ENCODE results near the gene MAOB. TPM values are rescaled to one million over a fixed set of nuclear protein-coding genes. Genes with fewer than 3 reads are reported as not detected.

MAOB gene
- total RNA-seq, 6 experiments from 2014 or later: 70.0 to 253 (median 122) TPM

GRCh38 chrX:43785930-43786591 is 96.2 kb downstream of the MAOB start:
- no peak overlapping the region for H3K4me3 ChIP-seq
- H3K4me1 ChIP-seq: no peaks in the 10 kb centered on the region
- intact Hi-C loops (cut with DNase I): no loop called here
- no peaks in the 10 kb centered on the region for H3K27me3 ChIP-seq
- ATAC-seq (no peak), DNase-seq (no peak)
- H3K27ac ChIP-seq: no peak overlapping the region
- no peaks in the 10 kb centered on the region for H3K9me3 ChIP-seq
- TF ChIP-seq POLR2A (IDR thresholded peaks at IDR 0.05) (no peak), CTCF (IDR thresholded peaks at IDR 0.05) (no peak)
- 75% methylated on average over 3 of the region's 5 CpGs for WGBS (ENCODE audit: insufficient coverage, low coverage, low lambda C conversion rate, missing lambda C conversion rate)
- peaks cover 0 to 7% (median 0%) of the 10 kb centered on the region in 4 donors for H3K36me3 ChIP-seq

- Histone ChIP-seq H3K4me1 (no peaks in the 10 kb centered on the region), H3K27ac (no peak overlapping the region), H3K36me3 (no peaks in the 10 kb centered on the region), H3K4me3 (no peak overlapping the region), H3K9me3 (no peaks in the 10 kb centered on the region), H3K27me3 (no peaks in the 10 kb centered on the region)
- no peak for DNase-seq
- no peak for ATAC-seq
- intact Hi-C loops (cut with DNase I): loop anchor here (10.0 kb wide), 3 partner anchors 193 to 403 kb away; no protein-coding TSS in a partner anchor
- WGBS (ENCODE audit: insufficient coverage, low coverage, low lambda C conversion rate, missing lambda C conversion rate): 54% methylated on average over 7 of the region's 7 CpGs
- no peak for TF ChIP-seq CTCF (IDR thresholded peaks at IDR 0.05)
- TF ChIP-seq POLR2A (IDR thresholded peaks at IDR 0.05): no peak
Observed at GRCh38 chrX:43758044-43758443, 124.2 kb downstream of the MAOB start.

GRCh38 chrX:43756076-43756475 is 126.2 kb downstream of the MAOB start:
- TF ChIP-seq POLR2A (IDR thresholded peaks at IDR 0.05) (no peak), CTCF (IDR thresholded peaks at IDR 0.05) (no peak)
- Histone ChIP-seq H3K36me3 (no peaks in the 10 kb centered on the region), H3K4me3 (no peak overlapping the region), H3K9me3 (no peaks in the 10 kb centered on the region), H3K4me1 (no peaks in the 10 kb centered on the region), H3K27me3 (no peaks in the 10 kb centered on the region), H3K27ac (no peak overlapping the region)
- 77% methylated on average over 4 of the region's 5 CpGs for WGBS (ENCODE audit: insufficient coverage, low coverage, low lambda C conversion rate, missing lambda C conversion rate)
- ATAC-seq (no peak), DNase-seq (no peak)
- intact Hi-C loops (cut with DNase I): loop anchor here (10.0 kb wide), 3 partner anchors 191 to 401 kb away; no protein-coding TSS in a partner anchor

- DNase-seq (no peak), ATAC-seq (no peak)
- Histone ChIP-seq H3K9me3 (no peaks in the 10 kb centered on the region), H3K27ac (no peak overlapping the region), H3K4me3 (no peak overlapping the region), H3K27me3 (no peaks in the 10 kb centered on the region), H3K36me3 (no peaks in the 10 kb centered on the region), H3K4me1 (no peaks in the 10 kb centered on the region)
- intact Hi-C loops (cut with DNase I): loop anchor here (10.0 kb wide), 3 partner anchors 189 to 399 kb away; no protein-coding TSS in a partner anchor
- TF ChIP-seq CTCF (IDR thresholded peaks at IDR 0.05): no peak
- no peak for TF ChIP-seq POLR2A (IDR thresholded peaks at IDR 0.05)
- 45% methylated on average over 3 of the region's 3 CpGs for WGBS (ENCODE audit: insufficient coverage, low coverage, low lambda C conversion rate, missing lambda C conversion rate)
Observed at GRCh38 chrX:43753637-43754036, 128.6 kb downstream of the MAOB start.
